Measurements from ENCODE around the gene NLRX1. TPM values are rescaled to one million over a fixed set of nuclear protein-coding genes. Genes with fewer than 3 reads are reported as not detected.

Gene NLRX1
- total and polyA plus RNA-seq, 10 of the 15 experiments (the other 5 are each of a cell fraction or from before 2014, with no cell fraction given), result 0.85 to 18.5 (median 10.0) TPM

DNA sequence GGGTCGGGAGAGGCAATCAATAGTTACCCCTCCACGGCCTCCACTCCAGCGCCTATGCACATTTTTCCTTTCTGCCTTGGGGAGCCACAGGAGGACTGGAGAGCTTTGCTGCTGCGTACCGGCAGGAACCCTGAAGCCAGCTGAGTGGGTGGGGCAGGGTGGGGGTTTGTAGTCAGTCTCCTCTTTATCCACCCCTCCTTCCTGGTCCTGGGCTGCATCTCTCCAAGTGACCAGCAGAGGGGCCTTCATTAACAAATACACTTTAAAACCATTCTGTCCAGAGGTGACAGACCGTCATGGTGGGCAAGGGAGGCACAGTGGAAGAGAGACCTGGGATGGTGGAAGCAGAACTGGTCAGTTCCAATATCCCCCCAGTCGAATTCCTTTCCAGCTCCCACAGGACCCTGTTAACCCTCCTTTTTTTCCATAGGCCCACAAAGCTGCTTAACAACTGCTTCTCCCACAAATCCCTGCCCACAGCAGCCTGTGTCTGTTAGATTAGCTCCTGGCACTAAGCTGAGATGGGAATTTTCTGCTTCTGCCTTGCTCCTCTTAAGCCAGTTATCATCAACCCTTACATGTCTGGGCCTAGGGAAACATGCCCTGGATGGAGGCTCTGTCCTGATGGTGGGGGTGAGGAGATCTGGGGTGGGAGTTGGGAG, 23.6 kb upstream of the NLRX1 start:
- Histone ChIP-seq H3K4me2 (ENCODE audit: control insufficient read depth, insufficient read depth) (no peak overlapping the region), H3K4me1 (ENCODE audit: control insufficient read depth, insufficient read depth, low read length) (no peaks in the 10 kb centered on the region), H4K20me1 (ENCODE audit: control insufficient read depth, insufficient read depth) (no peaks in the 10 kb centered on the region), H3K9me3 (replicated peaks; ENCODE audit: control insufficient read depth, insufficient read depth, low read length) (no peaks in the 10 kb centered on the region), H3K27ac (ENCODE audit: control insufficient read depth, insufficient read depth) (no peak overlapping the region), H2AFZ (ENCODE audit: control insufficient read depth, low read depth, low read length) (no peak overlapping the region), H3K27me3 (replicated peaks in 1 of 2; ENCODE audit: control insufficient read depth in 2 of 2, insufficient read depth in 2 of 2, low read length in 1 of 2) (peaks cover 2 to 10% of the 10 kb centered on the region in 2 experiments; a peak in 3 of 4 replicates), H3K79me2 (ENCODE audit: control insufficient read depth, insufficient read depth, low read length) (no peaks in the 10 kb centered on the region), H3K9ac (ENCODE audit: control insufficient read depth, insufficient read depth, low read length) (no peak overlapping the region), H3K36me3 (ENCODE audit: control insufficient read depth in 2 of 2, insufficient read depth in 2 of 2, low read length in 1 of 2) (no peaks in the 10 kb centered on the region), H3K4me3 (no peak overlapping the region)
- intact Hi-C loops (cut with micrococcal nuclease; ENCODE audit: unreplicated experiment) (loop anchor here (1.0 to 5.0 kb wide), 3 partner anchors 38 to 177 kb away; partner anchors contain the start of gene C2CD2L), in situ Hi-C loops (cut with MboI) (no loop called here)
- WGBS (ENCODE audit: insufficient coverage, insufficient replicate concordance, low lambda C conversion rate, missing lambda C conversion rate), result 36% methylated on average over 7 of the region's 7 CpGs
- ChIA-PET CTCF (interaction anchor here (1.0 to 1.8 kb wide), 6 partner anchors 10 to 179 kb away, joined by 3 to 7 read pairs (median 4); partner anchors contain the start of gene C2CD2L), SMC1A (ENCODE audit: uncharacterized antibody, unreplicated experiment) (interaction anchor here (1.2 to 1.5 kb wide), 3 partner anchors 23 to 52 kb away, joined by 3 to 9 read pairs (median 3); no protein-coding TSS in a partner anchor), RAD21 (ENCODE audit: unreplicated experiment) (interaction anchor here (1.0 kb wide), 1 partner anchor 178 kb away, joined by 3 read pairs; no protein-coding TSS in a partner anchor), POLR2A (interaction anchor here (0.5 kb wide), 1 partner anchor 1786 kb away, joined by 4 read pairs; no protein-coding TSS in a partner anchor)
- ATAC-seq, result peak; percentile 97
- no peak for FAIRE-seq
- no peak for DNase-seq (ENCODE audit: low read depth, low spot score)
- no TSS peak for BruUV-seq (replicated peaks)
- TF ChIP-seq, protein P1, sequence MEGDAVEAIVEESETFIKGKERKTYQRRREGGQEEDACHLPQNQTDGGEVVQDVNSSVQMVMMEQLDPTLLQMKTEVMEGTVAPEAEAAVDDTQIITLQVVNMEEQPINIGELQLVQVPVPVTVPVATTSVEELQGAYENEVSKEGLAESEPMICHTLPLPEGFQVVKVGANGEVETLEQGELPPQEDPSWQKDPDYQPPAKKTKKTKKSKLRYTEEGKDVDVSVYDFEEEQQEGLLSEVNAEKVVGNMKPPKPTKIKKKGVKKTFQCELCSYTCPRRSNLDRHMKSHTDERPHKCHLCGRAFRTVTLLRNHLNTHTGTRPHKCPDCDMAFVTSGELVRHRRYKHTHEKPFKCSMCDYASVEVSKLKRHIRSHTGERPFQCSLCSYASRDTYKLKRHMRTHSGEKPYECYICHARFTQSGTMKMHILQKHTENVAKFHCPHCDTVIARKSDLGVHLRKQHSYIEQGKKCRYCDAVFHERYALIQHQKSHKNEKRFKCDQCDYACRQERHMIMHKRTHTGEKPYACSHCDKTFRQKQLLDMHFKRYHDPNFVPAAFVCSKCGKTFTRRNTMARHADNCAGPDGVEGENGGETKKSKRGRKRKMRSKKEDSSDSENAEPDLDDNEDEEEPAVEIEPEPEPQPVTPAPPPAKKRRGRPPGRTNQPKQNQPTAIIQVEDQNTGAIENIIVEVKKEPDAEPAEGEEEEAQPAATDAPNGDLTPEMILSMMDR (IDR thresholded peaks at IDR 0.05 in 2 of 3, conservative IDR thresholded peaks at IDR 0.05 in 1 of 3; ENCODE audit: control insufficient read depth in 2 of 3, extremely low read depth in 1 of 3, insufficient read depth in 1 of 3, low read depth in 3 of 3, low read length in 3 of 3), result peak; percentile 50 to 71 (median 67)
- TF ChIP-seq CHD1 (IDR thresholded peaks at IDR 0.05; ENCODE audit: low read depth, low read length) (no peak), NFYB (IDR thresholded peaks at IDR 0.05; ENCODE audit: insufficient read depth, low read depth, low read length) (no peak), ZNF274 (IDR thresholded peaks at IDR 0.05; ENCODE audit: insufficient read depth, insufficient read length) (no peak), ZZZ3 (IDR thresholded peaks at IDR 0.05; ENCODE audit: control insufficient read depth, insufficient read length, low read depth) (no peak), NR2C2 (IDR thresholded peaks at IDR 0.05; ENCODE audit: borderline replicate concordance, control insufficient read depth, insufficient read length, low read depth) (no peak), ZNF622 (IDR thresholded peaks at IDR 0.05) (no peak), GABPA (IDR thresholded peaks at IDR 0.05; ENCODE audit: low read depth) (no peak), CBFB (IDR thresholded peaks at IDR 0.05; ENCODE audit: low read depth) (no peak), RAD21 (IDR thresholded peaks at IDR 0.05; ENCODE audit: insufficient read depth, low read depth, low read length) (peak; percentile 52)
- TF ChIP-seq, protein P2, sequence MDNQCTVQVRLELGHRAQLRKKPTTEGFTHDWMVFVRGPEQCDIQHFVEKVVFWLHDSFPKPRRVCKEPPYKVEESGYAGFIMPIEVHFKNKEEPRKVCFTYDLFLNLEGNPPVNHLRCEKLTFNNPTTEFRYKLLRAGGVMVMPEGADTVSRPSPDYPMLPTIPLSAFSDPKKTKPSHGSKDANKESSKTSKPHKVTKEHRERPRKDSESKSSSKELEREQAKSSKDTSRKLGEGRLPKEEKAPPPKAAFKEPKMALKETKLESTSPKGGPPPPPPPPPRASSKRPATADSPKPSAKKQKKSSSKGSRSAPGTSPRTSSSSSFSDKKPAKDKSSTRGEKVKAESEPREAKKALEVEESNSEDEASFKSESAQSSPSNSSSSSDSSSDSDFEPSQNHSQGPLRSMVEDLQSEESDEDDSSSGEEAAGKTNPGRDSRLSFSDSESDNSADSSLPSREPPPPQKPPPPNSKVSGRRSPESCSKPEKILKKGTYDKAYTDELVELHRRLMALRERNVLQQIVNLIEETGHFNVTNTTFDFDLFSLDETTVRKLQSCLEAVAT (IDR thresholded peaks at IDR 0.05), result no peak
- TF ChIP-seq, protein P3, sequence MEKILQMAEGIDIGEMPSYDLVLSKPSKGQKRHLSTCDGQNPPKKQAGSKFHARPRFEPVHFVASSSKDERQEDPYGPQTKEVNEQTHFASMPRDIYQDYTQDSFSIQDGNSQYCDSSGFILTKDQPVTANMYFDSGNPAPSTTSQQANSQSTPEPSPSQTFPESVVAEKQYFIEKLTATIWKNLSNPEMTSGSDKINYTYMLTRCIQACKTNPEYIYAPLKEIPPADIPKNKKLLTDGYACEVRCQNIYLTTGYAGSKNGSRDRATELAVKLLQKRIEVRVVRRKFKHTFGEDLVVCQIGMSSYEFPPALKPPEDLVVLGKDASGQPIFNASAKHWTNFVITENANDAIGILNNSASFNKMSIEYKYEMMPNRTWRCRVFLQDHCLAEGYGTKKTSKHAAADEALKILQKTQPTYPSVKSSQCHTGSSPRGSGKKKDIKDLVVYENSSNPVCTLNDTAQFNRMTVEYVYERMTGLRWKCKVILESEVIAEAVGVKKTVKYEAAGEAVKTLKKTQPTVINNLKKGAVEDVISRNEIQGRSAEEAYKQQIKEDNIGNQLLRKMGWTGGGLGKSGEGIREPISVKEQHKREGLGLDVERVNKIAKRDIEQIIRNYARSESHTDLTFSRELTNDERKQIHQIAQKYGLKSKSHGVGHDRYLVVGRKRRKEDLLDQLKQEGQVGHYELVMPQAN (conservative IDR thresholded peaks at IDR 0.05), result no peak
- TF ChIP-seq, protein P4, sequence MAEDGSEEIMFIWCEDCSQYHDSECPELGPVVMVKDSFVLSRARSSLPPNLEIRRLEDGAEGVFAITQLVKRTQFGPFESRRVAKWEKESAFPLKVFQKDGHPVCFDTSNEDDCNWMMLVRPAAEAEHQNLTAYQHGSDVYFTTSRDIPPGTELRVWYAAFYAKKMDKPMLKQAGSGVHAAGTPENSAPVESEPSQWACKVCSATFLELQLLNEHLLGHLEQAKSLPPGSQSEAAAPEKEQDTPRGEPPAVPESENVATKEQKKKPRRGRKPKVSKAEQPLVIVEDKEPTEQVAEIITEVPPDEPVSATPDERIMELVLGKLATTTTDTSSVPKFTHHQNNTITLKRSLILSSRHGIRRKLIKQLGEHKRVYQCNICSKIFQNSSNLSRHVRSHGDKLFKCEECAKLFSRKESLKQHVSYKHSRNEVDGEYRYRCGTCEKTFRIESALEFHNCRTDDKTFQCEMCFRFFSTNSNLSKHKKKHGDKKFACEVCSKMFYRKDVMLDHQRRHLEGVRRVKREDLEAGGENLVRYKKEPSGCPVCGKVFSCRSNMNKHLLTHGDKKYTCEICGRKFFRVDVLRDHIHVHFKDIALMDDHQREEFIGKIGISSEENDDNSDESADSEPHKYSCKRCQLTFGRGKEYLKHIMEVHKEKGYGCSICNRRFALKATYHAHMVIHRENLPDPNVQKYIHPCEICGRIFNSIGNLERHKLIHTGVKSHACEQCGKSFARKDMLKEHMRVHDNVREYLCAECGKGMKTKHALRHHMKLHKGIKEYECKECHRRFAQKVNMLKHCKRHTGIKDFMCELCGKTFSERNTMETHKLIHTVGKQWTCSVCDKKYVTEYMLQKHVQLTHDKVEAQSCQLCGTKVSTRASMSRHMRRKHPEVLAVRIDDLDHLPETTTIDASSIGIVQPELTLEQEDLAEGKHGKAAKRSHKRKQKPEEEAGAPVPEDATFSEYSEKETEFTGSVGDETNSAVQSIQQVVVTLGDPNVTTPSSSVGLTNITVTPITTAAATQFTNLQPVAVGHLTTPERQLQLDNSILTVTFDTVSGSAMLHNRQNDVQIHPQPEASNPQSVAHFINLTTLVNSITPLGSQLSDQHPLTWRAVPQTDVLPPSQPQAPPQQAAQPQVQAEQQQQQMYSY (CRISPR knock-in tag; IDR thresholded peaks at IDR 0.05), result no peak

All from GM12878 (cell line).